ENCODE measurements around the gene CCDC174.
"Not testable (repeated sequence)": the region's sequence is repeated elsewhere in the genome, so short reads cannot be mapped to it uniquely, and the experiment has no call there.

CCDC174 gene

GRCh38 chr3:14652360-14652907, 872 bp downstream of the CCDC174 start:
- not testable (repeated sequence) for DNase-seq (ENCODE audit: low read depth in 2 of 2)

GRCh38 chr3:14657579-14657978, 6.0 kb downstream of the CCDC174 start:
- no peak for DNase-seq (ENCODE audit: low read depth in 2 of 2)

- DNase-seq (ENCODE audit: low read depth in 2 of 2) = no peak
Observed at GRCh38 chr3:14658978-14659377, 7.4 kb downstream of the CCDC174 start.

GRCh38 chr3:14660942-14661341, 9.4 kb downstream of the CCDC174 start:
- DNase-seq (ENCODE audit: low read depth in 2 of 2) = no peak

GRCh38 chr3:14663396-14664135, 12.0 kb downstream of the CCDC174 start:
- DNase-seq (ENCODE audit: low read depth in 2 of 2) = no peak

- no peak for DNase-seq (ENCODE audit: low read depth in 2 of 2)
Observed at GRCh38 chr3:14664170-14664569, 12.6 kb downstream of the CCDC174 start.

- no peak for DNase-seq (ENCODE audit: low read depth in 2 of 2)
Observed at GRCh38 chr3:14672588-14672987, 21.0 kb downstream of the CCDC174 start.

- no peak for DNase-seq (ENCODE audit: low read depth in 2 of 2)
Observed at GRCh38 chr3:14674841-14675240, 23.3 kb downstream of the CCDC174 start, which contains the start of gene C3orf20. Gene C3orf20 (plus strand): TSS chr3:14675141. CDS start chr3:14682714, 7,573 bp downstream.

GRCh38 chr3:14676881-14677280, 25.3 kb downstream of the CCDC174 start:
- no peak for DNase-seq (ENCODE audit: low read depth in 2 of 2)

- no peak for DNase-seq (ENCODE audit: low read depth in 2 of 2)
Observed at GRCh38 chr3:14678015-14678503, 26.5 kb downstream of the CCDC174 start.

GRCh38 chr3:14680115-14680514, 28.6 kb downstream of the CCDC174 start:
- DNase-seq (ENCODE audit: low read depth in 2 of 2) = no peak

- DNase-seq (ENCODE audit: low read depth in 2 of 2) = no peak
Observed at GRCh38 chr3:14680716-14681115, 29.2 kb downstream of the CCDC174 start.

GRCh38 chr3:14684447-14684846, 32.9 kb downstream of the CCDC174 start:
- DNase-seq (ENCODE audit: low read depth in 2 of 2) = no peak

- DNase-seq (ENCODE audit: low read depth in 2 of 2) = no peak
Observed at GRCh38 chr3:14685179-14685578, 33.6 kb downstream of the CCDC174 start.

- DNase-seq (ENCODE audit: low read depth in 2 of 2) = no peak
Observed at GRCh38 chr3:14687360-14687759, 35.8 kb downstream of the CCDC174 start.

GRCh38 chr3:14688525-14688924, 37.0 kb downstream of the CCDC174 start:
- DNase-seq (ENCODE audit: low read depth in 2 of 2) = no peak

GRCh38 chr3:14689247-14689980, 37.9 kb downstream of the CCDC174 start:
- no peak for DNase-seq (ENCODE audit: low read depth in 2 of 2)

GRCh38 chr3:14691239-14691638, 39.7 kb downstream of the CCDC174 start:
- no peak for DNase-seq (ENCODE audit: low read depth in 2 of 2)

GRCh38 chr3:14691719-14692118, 40.2 kb downstream of the CCDC174 start:
- no peak for DNase-seq (ENCODE audit: low read depth in 2 of 2)

- DNase-seq (ENCODE audit: low read depth in 2 of 2) = no peak
Observed at GRCh38 chr3:14698601-14699244, 47.2 kb downstream of the CCDC174 start.

- DNase-seq (ENCODE audit: low read depth in 2 of 2) = no peak
Observed at GRCh38 chr3:14699643-14700042, 48.1 kb downstream of the CCDC174 start.

- no peak for DNase-seq (ENCODE audit: low read depth in 2 of 2)
Observed at GRCh38 chr3:14700891-14701290, 49.3 kb downstream of the CCDC174 start.
